ENCODE results near the gene MCM5.
"Not testable (repeated sequence)": the region's sequence is repeated elsewhere in the genome, so short reads cannot be mapped to it uniquely, and the experiment has no call there.

The MCM5 gene

DNA sequence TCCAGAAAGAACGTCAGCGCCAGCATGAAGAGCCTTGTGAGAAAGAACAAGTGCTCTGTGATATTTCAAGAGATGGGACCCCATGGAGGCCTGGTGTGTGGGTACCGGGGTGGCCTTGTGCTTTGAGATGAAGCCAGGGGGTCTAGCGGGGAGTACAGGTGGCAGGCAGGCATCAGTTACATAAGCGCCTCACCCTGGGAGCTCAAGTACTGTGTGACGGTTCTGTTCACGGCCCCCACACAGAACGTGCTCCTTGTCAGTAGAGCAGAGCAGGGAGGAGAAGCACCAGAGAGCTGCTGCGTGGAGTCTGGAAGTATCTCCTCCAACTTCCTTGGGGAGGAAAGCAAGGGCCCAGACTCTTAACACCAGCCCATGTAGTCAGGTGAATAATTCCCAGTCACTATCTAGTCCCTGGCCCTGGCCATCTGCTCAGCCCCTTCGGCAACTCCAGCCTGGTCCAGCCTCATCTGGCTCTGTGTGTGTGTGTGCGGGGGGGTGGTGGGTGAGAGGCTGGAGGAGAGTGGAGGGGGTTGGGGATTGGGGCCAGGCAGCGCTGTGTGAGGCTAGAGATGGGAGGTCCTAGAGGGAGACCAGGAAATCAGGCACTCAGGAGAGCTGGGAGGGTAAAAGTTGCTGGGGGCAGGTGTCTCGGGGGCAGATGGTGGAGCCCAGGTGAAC lies 32.4 kb downstream of the MCM5 start:
- DNase-seq (ENCODE audit: low spot score): no peak

- no peak for DNase-seq (ENCODE audit: low spot score)
Observed at GRCh38 chr22:35434061-35434710, 34.2 kb downstream of the MCM5 start.

- no peak for DNase-seq (ENCODE audit: low spot score)
Observed at GRCh38 chr22:35435201-35435740, 35.3 kb downstream of the MCM5 start.

DNA sequence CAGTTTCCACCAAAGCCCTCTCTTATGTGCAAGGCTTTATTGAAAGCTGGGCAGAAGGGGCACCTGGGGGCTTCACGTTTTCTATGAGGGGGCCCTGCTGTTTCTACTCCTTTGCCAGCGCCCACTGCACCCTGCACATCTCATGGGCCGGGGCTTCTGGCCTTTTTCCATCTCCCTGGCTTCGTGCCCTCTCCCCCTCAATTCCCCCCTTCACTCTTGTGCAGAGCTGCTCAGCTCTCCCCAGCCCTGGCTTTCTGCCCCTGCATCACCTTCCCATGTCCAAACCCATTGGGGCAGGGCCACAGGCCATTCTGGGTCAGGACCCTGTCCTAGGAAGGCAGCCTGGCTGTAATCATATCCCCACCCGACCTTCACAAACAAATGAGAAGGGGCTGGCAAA lies 36.5 kb downstream of the MCM5 start:
- no peak for DNase-seq (ENCODE audit: low spot score)

GRCh38 chr22:35437049-35437448 lies 37.1 kb downstream of the MCM5 start:
- no peak for DNase-seq (ENCODE audit: low spot score)

DNA sequence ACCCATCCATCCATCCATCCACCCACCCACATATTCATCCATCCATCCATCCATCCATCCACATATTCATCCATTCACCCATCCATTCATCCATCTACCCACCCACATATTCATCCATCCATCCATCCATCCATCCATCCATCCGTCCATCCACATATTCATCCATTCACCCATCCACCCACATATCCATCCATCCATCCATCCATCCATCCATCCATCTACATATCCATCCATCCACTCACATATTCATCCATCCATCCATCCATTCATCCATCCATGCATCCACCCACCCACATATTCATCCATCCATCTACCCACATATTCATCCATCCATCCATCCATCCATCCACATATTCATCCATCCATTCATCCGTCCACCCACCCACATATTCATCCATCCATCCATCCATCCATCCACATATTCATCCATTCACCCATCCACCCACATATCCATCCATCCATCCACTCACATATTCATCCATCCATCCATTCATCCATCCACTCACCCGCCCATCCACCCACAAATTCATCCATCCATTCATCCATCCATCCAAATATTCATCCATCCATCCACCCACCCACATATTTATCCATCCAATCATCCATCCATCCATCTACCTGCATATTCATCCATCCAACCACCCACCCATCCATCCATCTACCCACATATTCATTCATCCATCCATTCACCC lies 38.9 kb downstream of the MCM5 start:
- not testable (repeated sequence) for DNase-seq (ENCODE audit: low spot score)

DNA sequence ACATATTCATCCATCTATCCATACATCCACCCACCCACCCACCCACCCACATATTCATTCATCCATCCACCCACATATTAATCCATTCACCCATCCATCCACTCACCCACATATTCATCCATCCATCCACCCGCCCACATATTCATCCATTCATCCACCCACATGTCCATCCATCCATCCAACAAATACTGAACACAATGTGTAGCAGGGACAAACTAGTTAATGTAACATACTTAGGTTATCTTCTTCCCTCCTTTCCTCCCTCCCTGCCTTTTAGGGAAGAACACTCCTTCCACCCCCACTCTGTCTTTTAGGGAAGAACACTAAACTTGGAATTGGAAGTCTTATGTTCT lies 39.4 kb downstream of the MCM5 start:
- no peak for DNase-seq (ENCODE audit: low spot score)

DNA sequence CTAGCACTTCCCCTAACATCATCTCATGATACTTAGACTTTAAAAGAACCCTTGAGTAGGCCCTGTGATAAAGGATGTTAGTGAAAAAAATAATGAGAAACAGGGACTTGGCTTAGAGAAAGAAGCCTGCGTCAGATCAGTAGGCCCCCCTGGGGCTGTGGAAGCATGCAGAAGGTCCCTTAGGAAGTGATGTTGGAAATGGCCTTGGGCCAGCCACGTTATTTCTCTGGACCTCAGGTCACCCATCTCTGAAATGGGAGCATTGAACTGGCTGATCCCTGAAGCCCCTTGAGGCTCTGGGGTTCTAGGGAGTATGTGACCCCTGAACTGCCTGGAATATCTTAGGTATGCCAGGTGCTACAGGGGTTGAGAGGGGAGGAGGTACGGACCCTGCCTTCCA lies 40.2 kb downstream of the MCM5 start:
- no peak for DNase-seq (ENCODE audit: low spot score)

- DNase-seq (ENCODE audit: low spot score): no peak
Observed at GRCh38 chr22:35441489-35442100, 41.7 kb downstream of the MCM5 start.

DNA sequence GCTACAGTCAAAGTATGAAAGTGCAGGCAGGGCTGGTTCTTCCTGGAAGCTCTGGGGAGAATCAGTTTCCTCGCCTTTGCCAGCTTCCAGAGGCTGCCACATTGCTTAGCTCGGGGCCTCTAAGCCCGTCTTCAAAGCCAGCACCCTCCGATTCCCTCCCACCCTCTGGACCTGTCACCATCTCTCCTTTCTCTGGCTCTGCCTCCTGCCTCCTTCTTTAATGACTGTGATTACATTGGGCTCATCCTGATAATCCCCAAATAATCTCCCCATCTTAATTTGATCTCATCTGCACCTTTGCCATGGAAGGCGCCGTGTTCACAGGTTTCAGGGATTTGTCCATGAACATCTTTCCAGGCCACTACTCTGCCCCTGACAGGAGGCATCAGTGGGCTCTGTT lies 42.5 kb downstream of the MCM5 start:
- DNase-seq (ENCODE audit: low spot score): no peak

GRCh38 chr22:35443338-35443737 lies 43.4 kb downstream of the MCM5 start:
- no peak for DNase-seq (ENCODE audit: low spot score)

DNA sequence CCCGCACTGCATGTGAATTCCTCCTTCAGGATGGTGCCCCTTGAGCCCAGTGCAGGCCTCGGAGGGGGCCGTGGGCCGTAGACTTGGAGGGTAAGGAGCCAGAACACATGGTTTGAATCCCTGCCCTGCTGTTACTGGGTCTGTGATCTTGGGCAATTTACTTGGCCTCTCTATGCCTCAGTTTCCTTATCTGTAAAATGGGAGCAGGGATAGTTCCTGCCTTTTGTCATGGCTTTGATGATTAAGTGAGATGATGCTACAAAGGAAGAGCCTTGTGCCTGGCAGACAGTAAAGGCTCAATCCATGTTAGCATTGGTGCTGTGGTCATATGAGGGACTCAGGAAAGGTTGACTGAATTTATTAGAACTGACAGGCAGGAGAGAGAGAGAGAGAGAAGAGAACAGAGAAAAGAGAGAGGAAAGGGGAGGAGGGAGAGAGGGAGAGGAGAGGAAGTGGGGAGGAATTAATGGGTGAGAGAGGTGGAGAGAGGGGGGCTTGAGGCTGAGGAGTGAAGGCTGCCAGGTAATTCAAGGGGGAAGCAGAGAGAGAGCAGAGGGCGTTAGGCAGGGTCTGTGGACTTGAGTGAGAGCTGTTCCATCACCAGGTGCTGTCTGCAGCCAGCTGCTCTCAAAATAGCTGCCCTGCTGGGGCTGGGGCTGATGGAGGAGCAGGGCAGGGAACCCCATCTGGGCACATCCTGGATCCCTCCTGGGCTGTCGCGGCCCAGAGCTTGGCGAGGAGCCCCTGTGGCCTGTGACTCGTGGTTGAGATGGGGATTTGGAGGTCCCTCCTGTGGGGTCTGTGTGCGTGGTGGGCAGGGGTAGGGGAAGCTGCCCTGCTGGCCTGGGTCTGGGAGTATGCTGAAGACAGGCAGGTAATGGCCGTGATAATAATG lies 44.1 kb downstream of the MCM5 start:
- no peak for DNase-seq (ENCODE audit: low spot score)

GRCh38 chr22:35444685-35445399 lies 44.9 kb downstream of the MCM5 start:
- DNase-seq (ENCODE audit: low spot score): no peak

- no peak for DNase-seq (ENCODE audit: low spot score)
Observed at GRCh38 chr22:35445933-35446332, 46.0 kb downstream of the MCM5 start.

GRCh38 chr22:35446365-35446764 lies 46.4 kb downstream of the MCM5 start:
- no peak for DNase-seq (ENCODE audit: low spot score)

DNA sequence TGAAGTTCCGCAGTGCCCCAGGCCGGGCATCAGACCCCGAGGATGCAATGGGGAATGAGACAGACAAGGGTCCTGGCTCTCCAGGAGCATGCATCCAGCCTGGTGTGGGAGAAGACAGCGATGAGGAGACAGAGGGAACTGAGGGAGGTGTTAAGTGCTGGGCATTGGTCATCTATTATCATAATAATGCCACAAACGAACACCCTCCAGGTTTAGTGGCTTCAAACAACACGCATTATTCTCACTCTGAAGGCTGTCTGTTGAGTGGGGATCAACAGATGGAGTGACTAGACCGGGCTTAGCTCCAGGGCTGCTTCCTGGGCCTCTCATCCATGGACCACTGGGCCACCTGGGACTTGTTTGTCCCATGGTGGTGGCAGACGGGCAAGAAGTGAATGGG lies 48.6 kb downstream of the MCM5 start:
- DNase-seq (ENCODE audit: low spot score): no peak

DNA sequence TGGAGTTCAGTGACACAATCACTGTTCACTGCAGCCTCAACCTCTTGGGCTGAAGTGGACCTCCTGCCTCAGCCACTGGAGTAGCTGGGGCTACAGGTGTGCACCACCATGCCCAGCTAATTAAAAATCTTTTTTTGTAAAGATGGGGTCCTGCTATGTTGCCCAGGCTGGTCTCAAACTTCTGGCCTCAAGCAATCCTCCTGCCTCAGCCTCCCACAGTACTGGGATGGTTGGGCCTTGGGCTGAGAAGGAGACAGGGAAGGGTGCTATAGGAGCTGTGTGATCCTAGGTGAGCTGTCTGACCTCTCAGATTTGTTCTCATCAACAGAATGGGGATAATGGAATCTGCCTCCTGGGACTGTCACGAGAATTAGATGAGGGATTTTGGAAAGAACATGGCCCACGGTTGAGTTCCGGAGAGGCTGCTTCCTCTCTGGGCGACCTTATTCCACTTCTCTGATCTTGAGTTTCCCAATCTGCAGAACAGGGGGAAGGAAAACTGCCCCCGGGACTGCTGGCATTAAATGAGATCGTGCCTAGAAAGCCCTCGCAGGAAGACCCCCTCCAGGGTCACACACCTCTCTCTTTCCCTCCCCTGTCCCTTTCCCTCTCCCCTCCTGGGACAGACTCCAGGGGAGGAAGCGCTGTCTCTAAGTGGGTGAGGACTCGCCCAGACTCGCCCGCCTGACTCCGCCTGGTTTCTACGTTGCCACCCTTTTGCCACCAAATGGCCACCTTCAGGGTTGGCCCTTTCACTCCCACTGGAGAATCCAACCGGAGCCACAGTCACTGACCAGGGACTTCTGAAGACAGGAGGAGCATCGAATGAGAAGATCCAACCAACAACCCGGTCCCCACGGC lies 50.1 kb downstream of the MCM5 start:
- DNase-seq (ENCODE audit: low spot score): no peak

GRCh38 chr22:35450824-35451569 lies 51.1 kb downstream of the MCM5 start:
- no peak for DNase-seq (ENCODE audit: low spot score)

GRCh38 chr22:35451592-35451991 lies 51.7 kb downstream of the MCM5 start:
- no peak for DNase-seq (ENCODE audit: low spot score)
